HG02885 (cell line): ENCODE data around the gene MUSTN1.

Source experiments
- ATAC-seq: cut with Tn5 transposase; IDR thresholded peaks from one replicate; pipeline ENCODE4 v1.9.1; 2021; ENCODE audit warnings: mild to moderate bottlenecking; ENCODE audit not compliant: unreplicated experiment, poor library complexity

The MUSTN1 gene

GRCh38 chr3:52809662-52810377 is 25.0 kb downstream of the MUSTN1 start:
- no peak for ATAC-seq

DNA sequence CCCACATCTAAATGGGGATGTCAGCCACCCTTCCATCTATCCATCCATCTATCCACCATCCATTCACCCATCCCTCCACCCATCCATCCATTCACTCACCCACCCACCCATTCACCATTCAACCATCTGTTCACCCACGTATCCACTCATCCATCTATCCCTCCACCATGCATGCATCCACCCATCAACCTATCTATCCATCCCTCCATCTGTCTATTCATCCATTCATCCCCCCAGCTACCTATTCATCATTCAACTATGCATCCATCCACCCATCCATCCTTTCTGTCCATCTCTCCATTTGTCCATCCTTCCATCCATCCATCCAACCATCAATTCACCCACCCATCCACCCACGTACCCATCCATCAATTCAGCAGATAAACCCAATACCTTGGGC is 25.7 kb downstream of the MUSTN1 start:
- no peak for ATAC-seq

DNA sequence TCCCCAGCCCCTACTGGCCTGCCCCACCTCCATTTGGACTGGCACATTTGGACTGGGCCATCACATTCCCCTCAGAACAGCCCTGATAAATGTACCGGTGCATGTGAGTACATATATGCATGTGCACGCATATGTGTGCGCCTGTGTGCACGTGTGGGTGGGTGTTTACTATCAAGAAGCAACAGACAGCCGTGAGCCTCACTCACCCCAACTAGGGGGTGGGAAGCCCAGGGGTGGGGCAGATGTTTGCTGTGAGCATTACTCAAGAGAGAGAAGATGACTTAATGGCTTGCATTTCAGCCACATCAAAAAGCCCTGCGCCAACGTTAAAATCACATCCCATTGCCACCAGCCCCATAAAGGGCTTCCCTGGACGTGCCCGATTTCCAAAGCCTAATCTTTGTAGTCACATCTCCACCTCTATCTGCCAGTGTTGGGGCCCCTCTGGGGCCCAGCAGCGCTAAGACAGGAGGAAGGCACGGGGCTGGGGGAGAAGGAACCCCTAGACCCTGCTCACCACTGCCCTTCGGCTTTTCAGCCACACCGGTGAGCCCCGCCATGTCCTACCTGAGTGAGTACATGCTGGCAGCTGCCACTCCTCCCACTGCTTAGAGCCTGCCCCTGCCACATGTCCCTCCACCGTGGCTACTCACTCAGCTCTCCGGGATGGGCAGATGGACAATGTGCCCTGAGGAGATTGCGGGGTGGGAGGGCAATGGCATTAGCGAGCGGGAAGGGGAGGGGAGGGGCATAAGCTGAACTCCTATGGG is 29.4 kb downstream of the MUSTN1 start:
- no peak for ATAC-seq

- no peak for ATAC-seq
Observed at GRCh38 chr3:52801839-52802238, 33.0 kb downstream of the MUSTN1 start.

DNA sequence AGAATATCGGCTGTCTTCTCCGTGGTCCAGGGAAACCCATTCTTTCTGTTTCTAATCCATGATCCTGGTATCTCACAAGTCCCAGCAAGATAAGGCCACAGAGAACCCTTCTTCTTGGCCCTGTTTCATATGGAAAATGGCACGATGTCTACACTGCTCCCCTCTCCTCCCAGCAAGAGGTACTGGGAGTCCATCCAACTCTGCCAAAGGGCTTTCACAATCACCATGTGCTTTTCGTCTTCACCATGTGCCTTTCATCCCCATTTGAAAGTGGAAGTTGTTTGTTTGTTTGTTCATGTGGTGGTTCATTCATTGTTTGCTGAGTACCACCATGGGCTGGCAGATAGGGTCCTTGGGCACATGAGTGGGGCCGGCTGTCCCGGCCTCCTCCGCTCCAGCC is 34.7 kb downstream of the MUSTN1 start:
- ATAC-seq, result no peak

DNA sequence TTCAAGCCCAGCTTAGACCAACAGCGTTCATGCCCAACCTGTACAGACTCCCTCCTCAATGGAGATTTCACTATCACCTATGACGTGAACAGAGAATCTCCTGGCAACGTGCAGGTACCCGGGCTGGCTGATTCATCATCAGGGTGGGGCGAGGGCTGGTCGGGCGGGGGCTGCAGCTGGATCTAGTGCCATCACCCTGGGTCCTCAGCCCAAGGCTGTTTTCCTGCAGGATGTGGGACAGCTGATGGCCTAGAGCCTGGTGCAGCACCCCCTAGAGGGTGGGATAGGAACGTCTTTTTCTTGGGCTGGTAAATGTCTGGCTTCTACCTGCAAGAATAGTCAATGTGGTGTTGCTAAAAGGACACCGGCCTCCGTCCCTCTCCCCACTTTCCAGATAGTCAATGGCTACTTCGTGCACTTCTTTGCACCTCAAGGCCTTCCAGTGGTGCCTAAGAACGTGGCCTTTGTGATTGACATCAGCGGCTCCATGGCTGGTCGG is 35.8 kb downstream of the MUSTN1 start:
- no peak for ATAC-seq

DNA sequence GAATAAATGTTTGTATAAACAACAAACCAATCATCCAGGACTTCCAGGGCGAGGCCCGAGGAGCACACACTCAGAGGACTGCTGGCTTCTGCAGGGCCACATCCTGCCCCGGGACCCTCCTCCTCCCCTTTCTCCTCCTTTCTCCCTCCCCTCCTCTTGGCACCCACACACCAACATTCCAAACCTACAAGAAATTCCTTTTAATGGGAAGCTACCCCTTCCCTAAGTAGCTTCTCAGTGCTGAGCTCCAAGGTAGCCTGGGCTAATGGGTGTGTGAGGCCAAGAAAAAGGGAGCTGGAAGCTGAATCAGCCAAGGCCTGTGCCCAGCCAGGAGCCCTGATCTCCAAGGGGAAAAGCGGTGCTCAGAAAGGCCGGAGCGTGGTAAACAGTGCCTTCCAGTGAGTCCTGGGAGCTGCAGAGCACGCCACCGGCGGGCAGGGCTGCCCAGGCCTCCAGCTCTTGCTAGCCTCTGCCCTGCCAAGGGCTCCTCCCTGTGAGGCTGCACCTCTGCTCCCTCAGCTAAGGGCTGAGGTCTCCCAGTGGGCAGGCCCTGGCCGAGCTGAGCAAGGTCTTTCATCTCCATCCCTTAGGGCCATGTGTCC is 36.3 kb downstream of the MUSTN1 start:
- ATAC-seq, result no peak

- no peak for ATAC-seq
Observed at GRCh38 chr3:52796411-52796810, 38.4 kb downstream of the MUSTN1 start.

GRCh38 chr3:52795298-52795900 is 39.4 kb downstream of the MUSTN1 start:
- ATAC-seq, result no peak

DNA sequence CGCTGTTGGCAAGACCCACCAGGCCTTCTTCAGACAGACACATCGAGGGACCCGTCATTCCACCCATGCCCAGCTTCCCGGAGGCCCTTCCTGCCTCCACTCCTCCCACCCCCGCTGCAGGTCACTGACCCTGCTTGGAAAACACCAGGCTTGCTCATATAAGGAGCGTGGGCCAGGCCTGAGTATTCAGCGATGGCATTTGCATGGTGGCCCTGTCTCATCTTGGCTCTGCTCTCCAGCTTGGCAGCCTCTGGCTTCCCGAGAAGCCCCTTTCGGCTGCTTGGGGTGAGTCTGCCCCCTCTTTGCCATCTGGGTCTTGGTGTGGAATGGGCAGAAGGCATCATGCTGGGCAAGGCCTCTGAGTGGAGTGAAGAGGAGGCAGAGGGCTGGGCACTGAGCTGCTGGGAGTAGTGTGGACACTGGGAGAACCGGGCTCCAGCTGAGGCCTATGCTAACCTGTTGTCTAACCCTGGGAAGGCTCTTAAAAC is 40.2 kb downstream of the MUSTN1 start, which contains the start of gene ITIH3:
ITIH3 (plus strand) TSS at position 185 of the 488 bp plus-strand sequence; CDS start at position 193, 8 bp downstream.
- no peak for ATAC-seq

GRCh38 chr3:52793702-52794611 is 40.9 kb downstream of the MUSTN1 start:
- no peak for ATAC-seq

DNA sequence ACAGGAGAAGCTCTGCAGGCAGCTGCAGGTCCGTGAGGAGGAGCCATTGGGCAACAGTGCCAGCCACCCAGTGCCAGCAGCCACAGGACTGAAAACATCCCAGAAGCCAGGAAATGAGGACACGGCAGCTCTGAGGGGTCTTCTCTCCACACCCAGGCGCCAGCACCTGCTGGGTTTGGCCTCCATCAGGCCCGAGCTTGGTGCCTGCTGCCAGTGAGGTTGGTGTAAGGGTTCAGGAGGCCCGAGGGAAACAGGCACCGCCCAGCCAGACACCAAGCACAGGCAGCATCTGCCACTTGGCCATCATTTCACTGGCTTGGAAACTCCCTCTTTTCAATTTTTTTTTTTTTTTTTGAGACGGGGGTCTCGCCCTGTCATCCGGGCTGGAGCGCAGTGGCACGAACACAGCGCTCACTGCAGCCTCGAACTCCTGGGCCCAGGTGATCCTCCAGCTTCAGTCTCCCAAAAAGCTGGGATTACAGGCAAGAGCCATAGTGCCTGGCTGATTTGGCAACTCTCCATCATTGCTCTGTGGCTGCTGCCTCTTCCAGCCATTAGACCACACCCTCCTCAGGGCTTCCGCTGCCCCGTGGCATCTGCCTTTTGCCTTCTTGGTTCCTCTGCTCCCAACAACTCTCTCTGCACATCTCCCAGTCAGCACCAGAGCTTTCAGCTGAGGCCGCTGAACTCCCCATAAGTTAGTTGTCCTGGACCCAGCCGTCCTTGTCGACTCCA is 41.7 kb downstream of the MUSTN1 start:
- ATAC-seq, result no peak

DNA sequence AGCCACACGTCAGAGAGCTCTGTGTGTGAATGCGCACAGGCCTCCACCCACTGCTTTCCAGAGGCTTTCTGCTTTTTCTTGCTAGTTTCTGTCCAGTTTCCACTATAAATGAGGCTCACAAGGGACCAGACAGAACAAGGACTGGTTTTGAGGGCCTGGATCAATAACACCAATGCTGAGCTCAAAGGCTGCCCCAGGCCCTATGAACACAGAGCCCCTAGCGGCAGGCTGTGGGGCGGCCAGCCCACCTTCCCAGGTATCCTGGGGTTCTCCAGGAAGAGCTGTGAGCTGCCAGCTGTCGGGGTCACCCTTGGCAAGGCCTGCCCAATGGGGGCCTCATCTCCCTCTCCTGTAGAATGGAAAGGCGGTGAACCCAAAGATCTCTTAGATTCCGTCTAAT is 42.4 kb downstream of the MUSTN1 start:
- no peak for ATAC-seq

GRCh38 chr3:52791928-52792327 is 42.9 kb downstream of the MUSTN1 start:
- no peak for ATAC-seq

DNA sequence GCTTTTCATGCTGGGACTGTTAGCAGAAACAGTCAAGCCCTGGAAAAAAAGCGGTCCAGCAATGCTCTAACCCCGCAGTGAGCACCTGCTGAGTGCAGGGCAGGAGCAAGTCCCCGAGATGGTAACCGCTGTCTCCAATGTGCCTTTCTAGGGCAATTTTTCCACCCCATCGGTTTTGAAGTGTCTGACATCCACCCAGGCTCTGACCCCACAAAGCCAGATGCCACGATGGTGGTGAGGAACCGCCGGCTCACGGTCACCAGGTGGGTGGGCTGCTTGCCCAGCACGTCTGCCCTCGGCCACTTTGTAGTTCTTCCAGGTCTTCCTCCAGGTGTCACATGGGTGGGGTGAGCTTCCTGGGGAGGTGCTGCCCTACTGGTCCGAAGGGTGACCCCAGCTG is 43.5 kb downstream of the MUSTN1 start:
- no peak for ATAC-seq

DNA sequence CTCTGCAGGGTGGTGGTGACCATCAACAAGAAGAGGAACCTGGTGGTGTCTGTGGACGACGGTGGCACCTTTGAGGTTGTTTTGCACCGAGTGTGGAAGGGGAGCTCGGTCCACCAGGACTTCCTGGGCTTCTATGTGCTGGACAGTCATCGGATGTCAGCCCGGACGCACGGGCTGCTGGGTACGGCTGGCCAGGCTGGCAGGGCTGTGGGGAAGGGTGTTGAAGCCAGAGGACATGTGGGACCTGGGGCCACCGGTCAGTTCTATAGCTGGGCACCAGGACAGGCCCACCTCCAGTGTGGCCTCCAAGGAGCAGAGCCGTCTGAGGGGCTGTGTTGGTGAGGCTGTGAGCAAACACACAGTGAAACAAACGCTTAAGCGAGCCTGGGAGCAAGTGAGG is 44.1 kb downstream of the MUSTN1 start:
- ATAC-seq, result no peak

- no peak for ATAC-seq
Observed at GRCh38 chr3:52790337-52790736, 44.5 kb downstream of the MUSTN1 start.

DNA sequence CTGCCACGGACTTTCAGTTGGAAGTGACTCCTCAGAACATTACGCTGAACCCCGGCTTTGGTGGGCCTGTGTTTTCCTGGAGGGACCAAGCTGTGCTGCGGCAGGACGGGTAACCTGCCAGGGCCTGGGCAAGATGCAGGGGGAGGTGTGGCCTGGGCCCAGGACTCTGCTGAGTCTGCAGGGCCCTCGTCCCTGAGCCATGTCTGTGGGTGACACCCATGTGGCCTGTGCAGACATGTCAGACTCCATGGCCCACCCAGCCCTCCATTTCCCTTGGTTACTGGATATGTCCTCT is 45.1 kb downstream of the MUSTN1 start:
- no peak for ATAC-seq
